ENCODE results near the gene CTBP2.

The CTBP2 gene

GRCh38 chr10:125103466-125103865 lies 56.9 kb downstream of the CTBP2 start:
- Histone ChIP-seq H3K4me3 (ENCODE audit: low read length) (no peak overlapping the region), H3K36me3 (ENCODE audit: control insufficient read depth, low read length) (peaks cover 4% of the 10 kb centered on the region; the same call in 1 of the 2 replicates), H3F3A (ENCODE audit: control insufficient read depth, insufficient read depth) (no peaks in the 10 kb centered on the region), H3K79me2 (ENCODE audit: control insufficient read depth, low read length) (peaks cover 3% of the 10 kb centered on the region; the same call in 1 of the 2 replicates), H3K9me3 (ENCODE audit: control insufficient read depth, insufficient read depth, low read length) (no peaks in the 10 kb centered on the region; the same call in 1 of the 2 replicates), H3K9me2 (replicated peaks; ENCODE audit: control insufficient read depth, low read length) (no peaks in the 10 kb centered on the region), H3K27me3 (ENCODE audit: control insufficient read depth, low read length) (no peaks in the 10 kb centered on the region), H3K4me2 (ENCODE audit: low read length) (no peak overlapping the region), H3K27ac (ENCODE audit: low read depth, low read length) (no peak overlapping the region), H3K4me1 (ENCODE audit: control insufficient read depth, low read length) (no peaks in the 10 kb centered on the region), H4K20me1 (ENCODE audit: control insufficient read depth, insufficient read depth, low read depth, low read length) (peaks cover 4% of the 10 kb centered on the region; the same call in 1 of the 2 replicates)
- TF ChIP-seq CTCF (IDR thresholded peaks at IDR 0.05; ENCODE audit: low read depth, low read length, poor library complexity, severe bottlenecking): no peak
- TF ChIP-seq EZH2phosphoT487 (IDR thresholded peaks at IDR 0.05; ENCODE audit: borderline replicate concordance, low read length): no peak

GRCh38 chr10:125102821-125103220 lies 57.5 kb downstream of the CTBP2 start:
- Histone ChIP-seq H3K9me3 (ENCODE audit: control insufficient read depth, insufficient read depth, low read length) (no peaks in the 10 kb centered on the region), H3K36me3 (ENCODE audit: control insufficient read depth, low read length) (no peaks in the 10 kb centered on the region), H3K27me3 (ENCODE audit: control insufficient read depth, low read length) (no peaks in the 10 kb centered on the region), H4K20me1 (ENCODE audit: control insufficient read depth, insufficient read depth, low read depth, low read length) (peaks cover 4% of the 10 kb centered on the region; the same call in 1 of the 2 replicates), H3K9me2 (replicated peaks; ENCODE audit: control insufficient read depth, low read length) (no peaks in the 10 kb centered on the region), H3F3A (ENCODE audit: control insufficient read depth, insufficient read depth) (no peaks in the 10 kb centered on the region), H3K27ac (ENCODE audit: low read depth, low read length) (no peak overlapping the region), H3K4me2 (ENCODE audit: low read length) (no peak overlapping the region), H3K79me2 (ENCODE audit: control insufficient read depth, low read length) (peaks cover 3% of the 10 kb centered on the region; the same call in 1 of the 2 replicates), H3K4me3 (ENCODE audit: low read length) (no peak overlapping the region), H3K4me1 (ENCODE audit: control insufficient read depth, low read length) (no peaks in the 10 kb centered on the region)
- TF ChIP-seq CTCF (IDR thresholded peaks at IDR 0.05; ENCODE audit: low read depth, low read length, poor library complexity, severe bottlenecking): no peak
- no peak for TF ChIP-seq EZH2phosphoT487 (IDR thresholded peaks at IDR 0.05; ENCODE audit: borderline replicate concordance, low read length)

GRCh38 chr10:125102246-125102645 lies 58.1 kb downstream of the CTBP2 start:
- Histone ChIP-seq H3K27me3 (ENCODE audit: control insufficient read depth, low read length) (no peaks in the 10 kb centered on the region), H3K27ac (ENCODE audit: low read depth, low read length) (no peak overlapping the region), H3K36me3 (ENCODE audit: control insufficient read depth, low read length) (no peaks in the 10 kb centered on the region), H3K4me3 (ENCODE audit: low read length) (no peak overlapping the region), H3K9me3 (ENCODE audit: control insufficient read depth, insufficient read depth, low read length) (no peaks in the 10 kb centered on the region), H3K79me2 (ENCODE audit: control insufficient read depth, low read length) (peaks cover 3% of the 10 kb centered on the region; the same call in 1 of the 2 replicates), H4K20me1 (ENCODE audit: control insufficient read depth, insufficient read depth, low read depth, low read length) (peaks cover 4% of the 10 kb centered on the region; the same call in 1 of the 2 replicates), H3K4me2 (ENCODE audit: low read length) (no peak overlapping the region), H3F3A (ENCODE audit: control insufficient read depth, insufficient read depth) (no peaks in the 10 kb centered on the region), H3K4me1 (ENCODE audit: control insufficient read depth, low read length) (no peaks in the 10 kb centered on the region), H3K9me2 (replicated peaks; ENCODE audit: control insufficient read depth, low read length) (no peaks in the 10 kb centered on the region)
- TF ChIP-seq CTCF (IDR thresholded peaks at IDR 0.05; ENCODE audit: low read depth, low read length, poor library complexity, severe bottlenecking) (no peak), EZH2phosphoT487 (IDR thresholded peaks at IDR 0.05; ENCODE audit: borderline replicate concordance, low read length) (no peak)
